PFSK-1 (cell line): Measurements from ENCODE around the gene LCOR.

Experiments used
- FOXP2 ChIP-seq: optimal IDR thresholded peaks from 2 replicates; pipeline ENCODE3; 2011; ENCODE audit warnings: borderline replicate concordance, control low read depth, inconsistent platforms; ENCODE audit not compliant: insufficient read depth; ENCODE audit errors: extremely low read length, extremely low read depth
- POLR2AphosphoS5 ChIP-seq: IDR thresholded peaks from 2 replicates; pipeline ENCODE4 v1.6.1; 2012; ENCODE audit warnings: low read depth, mild to moderate bottlenecking, control low read depth, low read length, moderate library complexity
- SIN3A ChIP-seq: IDR thresholded peaks from 2 replicates; pipeline ENCODE4 v1.6.1; 2012; ENCODE audit warnings: mild to moderate bottlenecking, low read length, moderate library complexity, borderline replicate concordance; ENCODE audit not compliant: insufficient read depth
- TAF1 ChIP-seq: IDR thresholded peaks from 2 replicates; pipeline ENCODE4 v1.6.1; 2012; ENCODE audit warnings: low read length, control low read depth, borderline replicate concordance; ENCODE audit not compliant: insufficient read depth
- TF ChIP-seq, protein P1 (sequence below), 2 experiments: IDR thresholded peaks; 2 replicates each; pipeline versions ENCODE4 v1.6.1 to v1.8.0; 2011 to 2012; ENCODE audit warnings: low read depth in 2 of 2, low read length in 2 of 2, control low read depth in 1 of 2, inconsistent platforms in 1 of 2, mild to moderate bottlenecking in 1 of 2, moderate library complexity in 1 of 2; ENCODE audit not compliant: insufficient read depth in 1 of 2

LCOR gene

GRCh38 chr10:97028126-97028831, 196.2 kb downstream of the LCOR start:
- TF ChIP-seq FOXP2 (no peak), POLR2AphosphoS5 (no peak), SIN3A (no peak), TAF1 (no peak)
- TF ChIP-seq, protein P1, sequence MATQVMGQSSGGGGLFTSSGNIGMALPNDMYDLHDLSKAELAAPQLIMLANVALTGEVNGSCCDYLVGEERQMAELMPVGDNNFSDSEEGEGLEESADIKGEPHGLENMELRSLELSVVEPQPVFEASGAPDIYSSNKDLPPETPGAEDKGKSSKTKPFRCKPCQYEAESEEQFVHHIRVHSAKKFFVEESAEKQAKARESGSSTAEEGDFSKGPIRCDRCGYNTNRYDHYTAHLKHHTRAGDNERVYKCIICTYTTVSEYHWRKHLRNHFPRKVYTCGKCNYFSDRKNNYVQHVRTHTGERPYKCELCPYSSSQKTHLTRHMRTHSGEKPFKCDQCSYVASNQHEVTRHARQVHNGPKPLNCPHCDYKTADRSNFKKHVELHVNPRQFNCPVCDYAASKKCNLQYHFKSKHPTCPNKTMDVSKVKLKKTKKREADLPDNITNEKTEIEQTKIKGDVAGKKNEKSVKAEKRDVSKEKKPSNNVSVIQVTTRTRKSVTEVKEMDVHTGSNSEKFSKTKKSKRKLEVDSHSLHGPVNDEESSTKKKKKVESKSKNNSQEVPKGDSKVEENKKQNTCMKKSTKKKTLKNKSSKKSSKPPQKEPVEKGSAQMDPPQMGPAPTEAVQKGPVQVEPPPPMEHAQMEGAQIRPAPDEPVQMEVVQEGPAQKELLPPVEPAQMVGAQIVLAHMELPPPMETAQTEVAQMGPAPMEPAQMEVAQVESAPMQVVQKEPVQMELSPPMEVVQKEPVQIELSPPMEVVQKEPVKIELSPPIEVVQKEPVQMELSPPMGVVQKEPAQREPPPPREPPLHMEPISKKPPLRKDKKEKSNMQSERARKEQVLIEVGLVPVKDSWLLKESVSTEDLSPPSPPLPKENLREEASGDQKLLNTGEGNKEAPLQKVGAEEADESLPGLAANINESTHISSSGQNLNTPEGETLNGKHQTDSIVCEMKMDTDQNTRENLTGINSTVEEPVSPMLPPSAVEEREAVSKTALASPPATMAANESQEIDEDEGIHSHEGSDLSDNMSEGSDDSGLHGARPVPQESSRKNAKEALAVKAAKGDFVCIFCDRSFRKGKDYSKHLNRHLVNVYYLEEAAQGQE (IDR thresholded peaks at IDR 0.05; ENCODE audit: insufficient read depth in 1 of 2, low read depth in 2 of 2, low read length in 2 of 2), result no peak

GRCh38 chr10:97028832-97029178, 196.7 kb downstream of the LCOR start:
- TF ChIP-seq TAF1, result no peak
- no peak for TF ChIP-seq SIN3A
- TF ChIP-seq POLR2AphosphoS5, result no peak
- TF ChIP-seq, protein P1 (IDR thresholded peaks at IDR 0.05; ENCODE audit: insufficient read depth in 1 of 2, low read depth in 2 of 2, low read length in 2 of 2), result no peak
- TF ChIP-seq FOXP2, result no peak

DNA sequence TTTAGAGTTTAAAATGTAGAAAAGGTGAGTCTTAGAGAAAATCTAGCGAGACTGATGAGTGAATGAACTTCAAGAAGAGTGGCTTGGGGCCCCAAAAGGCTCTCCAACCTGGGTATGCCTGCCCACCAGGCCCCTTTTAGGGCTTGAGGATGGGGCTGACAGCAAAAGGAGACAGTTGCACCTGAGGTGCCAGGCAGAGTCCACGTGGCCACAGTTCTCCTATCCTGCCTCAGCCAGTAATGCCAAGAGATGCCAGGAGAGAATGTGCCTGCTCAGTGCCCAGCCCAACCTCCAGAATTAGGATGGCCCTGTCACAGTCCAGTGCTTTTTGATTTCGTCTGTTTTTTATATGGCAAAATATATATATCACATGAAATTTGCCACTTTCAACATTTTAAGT, 197.2 kb downstream of the LCOR start:
- TF ChIP-seq POLR2AphosphoS5, result no peak
- no peak for TF ChIP-seq SIN3A
- TF ChIP-seq, protein P1 (IDR thresholded peaks at IDR 0.05; ENCODE audit: insufficient read depth in 1 of 2, low read depth in 2 of 2, low read length in 2 of 2), result no peak
- TF ChIP-seq FOXP2, result no peak
- TF ChIP-seq TAF1, result no peak

GRCh38 chr10:97030894-97031293, 198.8 kb downstream of the LCOR start:
- no peak for TF ChIP-seq FOXP2
- TF ChIP-seq TAF1, result no peak
- no peak for TF ChIP-seq POLR2AphosphoS5
- TF ChIP-seq SIN3A, result no peak
- TF ChIP-seq, protein P1 (IDR thresholded peaks at IDR 0.05; ENCODE audit: insufficient read depth in 1 of 2, low read depth in 2 of 2, low read length in 2 of 2), result no peak
